ENCODE measurements around the gene PRSS22.

- TF ChIP-seq EP300 (IDR thresholded peaks at IDR 0.05): no peak
- TF ChIP-seq, protein P1, sequence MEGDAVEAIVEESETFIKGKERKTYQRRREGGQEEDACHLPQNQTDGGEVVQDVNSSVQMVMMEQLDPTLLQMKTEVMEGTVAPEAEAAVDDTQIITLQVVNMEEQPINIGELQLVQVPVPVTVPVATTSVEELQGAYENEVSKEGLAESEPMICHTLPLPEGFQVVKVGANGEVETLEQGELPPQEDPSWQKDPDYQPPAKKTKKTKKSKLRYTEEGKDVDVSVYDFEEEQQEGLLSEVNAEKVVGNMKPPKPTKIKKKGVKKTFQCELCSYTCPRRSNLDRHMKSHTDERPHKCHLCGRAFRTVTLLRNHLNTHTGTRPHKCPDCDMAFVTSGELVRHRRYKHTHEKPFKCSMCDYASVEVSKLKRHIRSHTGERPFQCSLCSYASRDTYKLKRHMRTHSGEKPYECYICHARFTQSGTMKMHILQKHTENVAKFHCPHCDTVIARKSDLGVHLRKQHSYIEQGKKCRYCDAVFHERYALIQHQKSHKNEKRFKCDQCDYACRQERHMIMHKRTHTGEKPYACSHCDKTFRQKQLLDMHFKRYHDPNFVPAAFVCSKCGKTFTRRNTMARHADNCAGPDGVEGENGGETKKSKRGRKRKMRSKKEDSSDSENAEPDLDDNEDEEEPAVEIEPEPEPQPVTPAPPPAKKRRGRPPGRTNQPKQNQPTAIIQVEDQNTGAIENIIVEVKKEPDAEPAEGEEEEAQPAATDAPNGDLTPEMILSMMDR (IDR thresholded peaks at IDR 0.05): no peak
- TF ChIP-seq POLR2A (IDR thresholded peaks at IDR 0.05; ENCODE audit: low read depth): no peak
Measured at GRCh38 chr16:2829501-2830354, 28.2 kb downstream of the PRSS22 start, which contains the start of gene ZG16B.

All from esophagus muscularis mucosa (tissue), 4 donors.